A549 (cell line): Measurements from ENCODE around the gene SPINDOC. TPM values are rescaled to one million over a fixed set of nuclear protein-coding genes. Genes with fewer than 3 reads are reported as not detected.

ENCODE experiments used
- ATAC-seq, 2 experiments: fragments of 200-7000 bp in 1 of 2; fragments of >200 bp in 1 of 2; cut with Nextera tagmentation in 1 of 2; cut with Tn5 transposase in 1 of 2; 3 replicates each; pipeline versions ENCODE4 v1.8.0 to v1.9.1; 2018 to 2020; ENCODE audit warnings: mild to moderate bottlenecking in 1 of 2, moderate library complexity in 1 of 2
- CTCF ChIA-PET: fragments of 300-600 bp; sonication (Branson Sonifier 250); formaldehyde crosslinking; extraction: SDS; loops from one replicate; lab custom pipeline; 2021; ENCODE audit warnings: antibody characterized with exemption, inconsistent platforms; lab: Yijun Ruan, JAX
- POLR2A ChIA-PET: fragments of 350-600 bp; formaldehyde crosslinking; extraction: SDS; loops from one replicate; lab custom pipeline; 2021; ENCODE audit warnings: antibody characterized with exemption, inconsistent platforms; lab: Yijun Ruan, JAX
- DNase-seq, 2 experiments: peaks; one replicate each; pipeline versions ENCODE4 v3.0.0 to v3.0.0-alpha.2; 2011 to 2016; ENCODE audit warnings: low read depth in 1 of 2, low spot score in 1 of 2
- FAIRE-seq: peaks from 2 replicates; lab custom pipeline; 2011; peaks lifted over from hg19 to GRCh38; lab: Jason Lieb, UNC
- H3K27ac ChIP-seq, 2 experiments: fragments of >200 bp; sonication (Bioruptor Twin); formaldehyde crosslinking; 3 replicates each; pipeline ENCODE4 v1.5.1; 2016 to 2017
- H3K4me1 ChIP-seq: fragments of >200 bp; sonication (Bioruptor Twin); formaldehyde crosslinking; 3 replicates; pipeline ENCODE4 v1.6.1; 2016
- H3K4me2 ChIP-seq: fragments of >200 bp; sonication (Bioruptor Twin); formaldehyde crosslinking; 3 replicates; pipeline ENCODE4 v1.6.1; 2016
- H3K4me3 ChIP-seq: fragments of >200 bp; sonication (Bioruptor Twin); formaldehyde crosslinking; 3 replicates; pipeline ENCODE4 v1.5.1; 2016
- H3K9me3 ChIP-seq: fragments of >200 bp; sonication (Bioruptor Twin); formaldehyde crosslinking; 3 replicates; pipeline ENCODE4 v1.6.1; 2016
- ATOH8 ChIP-seq: fragments of 250-450 bp; sonication (Bioruptor Pico); IDR thresholded peaks from 2 replicates; pipeline ENCODE4 v1.5.0; 2020; ENCODE audit warnings: low read depth, mild to moderate bottlenecking, moderate library complexity
- BHLHE40 ChIP-seq: IDR thresholded peaks from 2 replicates; pipeline ENCODE4 v1.6.1; 2012; ENCODE audit warnings: low read depth, low read length, inconsistent platforms
- CHD2 ChIP-seq: fragments of 150-350 bp; IDR thresholded peaks from 2 replicates; pipeline ENCODE4 v1.6.1; 2014; ENCODE audit warnings: low read length; ENCODE audit not compliant: partially characterized antibody
- EHF ChIP-seq: fragments of 250-450 bp; sonication (Bioruptor Pico); IDR thresholded peaks from 2 replicates; pipeline ENCODE4 v1.5.0; 2020; ENCODE audit warnings: mild to moderate bottlenecking
- ELK1 ChIP-seq: fragments of 150-350 bp; IDR thresholded peaks from 2 replicates; pipeline ENCODE4 v1.6.1; 2014; ENCODE audit warnings: low read depth, mild to moderate bottlenecking, low read length
- HDAC2 ChIP-seq: fragments of 200-600 bp; sonication (generic); IDR thresholded peaks from 2 replicates; pipeline ENCODE4 v1.6.1; 2016
- HES2 ChIP-seq: fragments of >200 bp; sonication (Bioruptor Twin); formaldehyde crosslinking; IDR thresholded peaks from 2 replicates; pipeline ENCODE4 v1.6.1; 2016
- HEYL ChIP-seq: fragments of 250-450 bp; sonication (Bioruptor Pico); IDR thresholded peaks from 2 replicates; pipeline ENCODE4 v1.8.0; 2021; ENCODE audit warnings: mild to moderate bottlenecking, moderate library complexity
- HOXA7 ChIP-seq: fragments of 250-450 bp; sonication (Bioruptor Pico); IDR thresholded peaks from 2 replicates; pipeline ENCODE4 v1.5.0; 2020; ENCODE audit warnings: mild to moderate bottlenecking, moderate library complexity
- HOXB5 ChIP-seq: fragments of 250-450 bp; sonication (Bioruptor Pico); IDR thresholded peaks from 2 replicates; pipeline ENCODE4 v1.5.0; 2020; ENCODE audit warnings: mild to moderate bottlenecking, moderate library complexity
- KDM1A ChIP-seq: fragments of 200-600 bp; sonication (generic); IDR thresholded peaks from 2 replicates; pipeline ENCODE4 v1.6.1; 2016; ENCODE audit warnings: low read depth, mild to moderate bottlenecking
- KDM5A ChIP-seq: fragments of 200-600 bp; sonication (generic); IDR thresholded peaks from 2 replicates; pipeline ENCODE4 v1.6.1; 2016; ENCODE audit warnings: antibody characterized with exemption, mild to moderate bottlenecking
- NFE2L2 ChIP-seq: fragments of 150-350 bp; conservative IDR thresholded peaks from 2 replicates; pipeline ENCODE4 v1.6.1; 2014; ENCODE audit warnings: low read length
- POLR2A ChIP-seq: IDR thresholded peaks from 2 replicates; pipeline ENCODE4 v1.6.1; 2012; ENCODE audit warnings: mild to moderate bottlenecking, low read length
- POLR2AphosphoS2 ChIP-seq: conservative IDR thresholded peaks from 2 replicates; pipeline ENCODE4 v1.6.1; 2012; ENCODE audit warnings: low read length, improper control_type of control experiment, inconsistent platforms
- SREBF2 ChIP-seq: fragments of 450-650 bp; IDR thresholded peaks from 2 replicates; pipeline ENCODE4 v1.6.1; 2014; ENCODE audit warnings: mild to moderate bottlenecking, moderate library complexity
- TFCP2L1 ChIP-seq: fragments of 250-450 bp; sonication (Bioruptor Pico); IDR thresholded peaks from 2 replicates; pipeline ENCODE4 v1.5.0; 2021; ENCODE audit warnings: mild to moderate bottlenecking
- WGBS: methylation state at CpG from one replicate; pipeline ENCODE4 v1.1.6; 2017; ENCODE audit errors: missing lambda C conversion rate; 5-methylcytosine and 5-hydroxymethylcytosine counted together
- polyA plus RNA-seq, 4 experiments: library from polyadenylated mRNA; depleted of rRNA in 3 of 4; stranded (reverse); fragments of >200 nt; fragmentation: RNase III in 1 of 4; extraction: RNeasy Plus Mini Kit Qiagen cat#74134 plus additional on column Dnase treatment in 1 of 4; gene quantifications; 2 replicates in 3 of 4; 3 replicates in 1 of 4; pipeline ENCODE4 v1.2.3, GENCODE V29; 2011 to 2017

Gene SPINDOC
- polyA plus RNA-seq, 2 of the 4 experiments (the other 2 are of a cell fraction) = 17.6 to 34.8 TPM

- 73% methylated on average over 7 of the region's 7 CpGs for WGBS
Observed at GRCh38 chr11:63766531-63767235, 46.6 kb upstream of the SPINDOC start.

GRCh38 chr11:63767267-63767564, 46.0 kb upstream of the SPINDOC start:
- peak overlapping the region in 1 of 2 experiments; percentile 99; a peak in 3 of 6 replicates for H3K27ac ChIP-seq
- 17% methylated on average over 4 of the region's 4 CpGs for WGBS
- no peak for FAIRE-seq

More at GRCh38 chr11:63766531-63767235, 46.6 kb upstream of the SPINDOC start:
- TF ChIP-seq KDM5A = no peak
- TF ChIP-seq POLR2AphosphoS2 = no peak
- TF ChIP-seq HOXB5 (CRISPR knock-in tag) = no peak
- TF ChIP-seq ATOH8 (CRISPR knock-in tag) = no peak
- TF ChIP-seq ELK1 = no peak
- no peak for TF ChIP-seq POLR2A
- no peak for TF ChIP-seq KDM1A
- TF ChIP-seq HOXA7 (CRISPR knock-in tag) = no peak
- TF ChIP-seq HDAC2 = no peak
- TF ChIP-seq, all 56 proteins: peak for 0
- Histone ChIP-seq H3K4me1 (peaks cover 30% of the 10 kb centered on the region), H3K27ac (peak overlapping the region in 1 of 2 experiments; percentile 99; a peak in 1 of 6 replicates), H3K4me2 (peak overlapping the region; percentile 82), H3K9me3 (no peaks in the 10 kb centered on the region), H3K4me3 (peak overlapping the region; percentile 63; the same call in 2 of the 3 replicates)
- no peak for FAIRE-seq
- POLR2A ChIA-PET = interaction anchor here (1.4 kb wide), 1 partner anchor 95 kb away, joined by 4 read pairs; the partner anchor contains the start of gene ATL3
- CTCF ChIA-PET = interaction anchor here (1.0 to 4.3 kb wide), 12 partner anchors 9 to 383 kb away, joined by 3 to 32 read pairs (median 6); partner anchors contain the start of gene SPINDOC
- peak in 1 of 2 experiments; percentile 7; a peak in 2 of 6 replicates for ATAC-seq
- no peak for DNase-seq

GRCh38 chr11:63767565-63768236, 45.6 kb upstream of the SPINDOC start:
- WGBS = under 1% methylated on average over 29 of the region's 34 CpGs

More at GRCh38 chr11:63767267-63767564, 46.0 kb upstream of the SPINDOC start:
- no peaks in the 10 kb centered on the region for H3K9me3 ChIP-seq
- ATAC-seq (no peak; a peak in 1 of 6 replicates), DNase-seq (no peak)
- CTCF ChIA-PET = interaction anchor here (0.6 to 4.3 kb wide), 37 partner anchors 10 to 386 kb away, joined by 3 to 32 read pairs (median 4); partner anchors contain the start of genes RCOR2 and SPINDOC
- peak overlapping the region; percentile 82 for H3K4me2 ChIP-seq
- H3K4me3 ChIP-seq = peak overlapping the region; percentile 63
- no peak for TF ChIP-seq CHD2
- no peak for TF ChIP-seq NFE2L2
- TF ChIP-seq BHLHE40 = no peak
- no peak for TF ChIP-seq SREBF2
- no peak for TF ChIP-seq EHF
- TF ChIP-seq HES2 = no peak
- peaks cover 30% of the 10 kb centered on the region for H3K4me1 ChIP-seq
- POLR2A ChIA-PET = interaction anchor here (1.4 kb wide), 1 partner anchor 96 kb away, joined by 4 read pairs; the partner anchor contains the start of gene ATL3

More at GRCh38 chr11:63767565-63768236, 45.6 kb upstream of the SPINDOC start:
- Histone ChIP-seq H3K4me1 (peaks cover 30% of the 10 kb centered on the region), H3K4me2 (peak overlapping the region; percentile 82), H3K9me3 (no peaks in the 10 kb centered on the region), H3K27ac (peak overlapping the region; percentile 89 to 99), H3K4me3 (peak overlapping the region; percentile 63)
- ChIA-PET POLR2A (interaction anchor here (1.4 kb wide), 1 partner anchor 96 kb away, joined by 4 read pairs; the partner anchor contains the start of gene ATL3), CTCF (interaction anchor here (0.6 to 4.3 kb wide), 55 partner anchors 10 to 385 kb away, joined by 3 to 32 read pairs (median 4); partner anchors contain the start of genes RCOR2 and SPINDOC)
- 0 out of 2 replicates have a peak, but pooled peaks have one; percentile 49 for TF ChIP-seq KDM5A
- no peak for TF ChIP-seq HEYL (CRISPR knock-in tag)
- no peak for TF ChIP-seq TFCP2L1
- ATAC-seq (peak; percentile 20 to 72; a peak in 2 of 6 replicates), FAIRE-seq (no peak), DNase-seq (peak; percentile 57 to 66)
